HFFc6 (cell line): ENCODE measurements around the gene SREBF1. TPM values are rescaled to one million over a fixed set of nuclear protein-coding genes. Genes with fewer than 3 reads are reported as not detected.

Experiments
- DNase-seq: peaks from one replicate; pipeline ENCODE4 v3.0.0-alpha.2; 2018
- H3K27ac Mint-ChIP-seq: 2 replicates; pipeline ENCODE4 v1.8.0; 2020; ENCODE audit warnings: mild to moderate bottlenecking, mixed read lengths
- H3K27me3 Mint-ChIP-seq: 2 replicates; pipeline ENCODE4 v1.8.0; 2021; ENCODE audit warnings: mild to moderate bottlenecking, moderate library complexity, mixed read lengths; ENCODE audit not compliant: insufficient read depth
- H3K36me3 Mint-ChIP-seq: 2 replicates; pipeline ENCODE4 v1.8.0; 2021; ENCODE audit warnings: low read depth, mixed read lengths
- H3K4me1 Mint-ChIP-seq: 2 replicates; pipeline ENCODE4 v1.8.0; 2020; ENCODE audit warnings: low read depth, mixed read lengths
- H3K4me3 Mint-ChIP-seq: 2 replicates; pipeline ENCODE4 v1.8.0; 2020; ENCODE audit warnings: mild to moderate bottlenecking, moderate library complexity, mixed read lengths
- H3K9me3 Mint-ChIP-seq: 2 replicates; pipeline ENCODE4 v1.8.0; 2020; ENCODE audit warnings: mild to moderate bottlenecking, mixed read lengths
- total RNA-seq, 6 experiments: library from RNA; stranded (reverse); fragmentation: NEBNext Ultra II Directional; extraction: Animal tissue kit (Norgen Biotek cat#: 25700); gene quantifications; 2 replicates in 1 of 6; 3 replicates in 5 of 6; pipeline ENCODE4 v1.2.3, GENCODE V29; 2021
- TF ChIP-seq, protein P1 (sequence below): fragments of 200-600 bp; sonication (generic); IDR thresholded peaks from 2 replicates; pipeline ENCODE4 v1.5.0; 2021; ENCODE audit warnings: antibody characterized with exemption, mild to moderate bottlenecking

Gene SREBF1
- total RNA-seq, 6 experiments from 2014 or later, result 34.9 to 51.7 (median 40.5) TPM

DNA sequence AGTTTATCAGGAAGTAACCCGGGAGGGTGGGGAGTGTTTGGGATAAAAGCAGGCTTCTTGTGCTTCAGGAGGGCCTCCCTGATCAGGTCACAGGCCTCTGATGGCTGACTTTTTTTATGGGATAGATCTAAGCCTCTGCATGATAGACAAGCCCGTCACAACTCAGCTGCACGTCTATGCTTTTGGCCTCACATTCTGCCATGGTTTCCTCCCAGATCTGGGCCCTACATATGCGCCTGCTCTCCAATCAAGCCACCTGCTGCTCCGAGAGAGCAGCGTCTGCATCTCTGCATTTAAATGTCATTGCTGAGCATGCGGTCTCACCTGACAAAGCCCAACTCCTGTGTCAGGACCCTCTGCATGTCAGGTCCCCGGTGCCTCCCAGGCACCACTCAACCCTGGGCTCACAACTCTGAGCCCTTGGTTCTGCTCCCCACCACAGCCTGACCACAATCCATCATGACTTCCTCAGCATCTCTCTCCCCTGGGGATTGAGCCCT, 45.3 kb upstream of the SREBF1 start:
- Mint-ChIP-seq H3K27ac (no peak overlapping the region), H3K36me3 (peaks cover 21% of the 10 kb centered on the region)

DNA sequence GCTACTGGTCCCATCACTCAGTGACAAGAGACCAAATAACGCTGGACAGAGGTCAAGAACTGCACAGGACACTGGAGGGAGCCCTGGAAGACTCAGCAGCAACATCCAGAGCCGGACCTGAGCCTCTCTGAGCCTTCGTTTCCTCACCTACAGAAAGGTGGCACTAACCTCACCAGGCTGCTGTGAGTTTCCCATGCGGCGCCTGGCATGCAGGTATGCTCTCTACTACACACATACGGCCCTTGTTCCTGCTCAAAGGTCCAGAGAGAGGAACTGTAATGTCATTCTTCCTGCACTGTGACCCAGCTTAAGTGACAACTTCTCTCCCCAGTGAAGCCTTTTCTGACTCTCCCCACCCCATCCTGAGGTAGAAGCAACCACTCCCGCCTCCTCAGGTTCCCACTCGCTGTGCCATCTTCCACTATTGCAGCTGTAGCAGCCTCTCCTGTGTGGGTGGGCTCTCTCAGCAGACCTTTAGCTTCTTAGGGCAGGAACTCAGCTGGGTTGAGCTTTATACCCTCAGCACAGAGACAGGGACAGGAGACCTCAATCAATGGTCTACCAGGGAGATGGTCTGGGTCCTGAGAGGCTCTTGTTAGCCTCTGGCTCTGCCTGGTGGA, 43.9 kb upstream of the SREBF1 start:
- Mint-ChIP-seq H3K9me3 (no peaks in the 10 kb centered on the region), H3K4me3 (no peak overlapping the region), H3K36me3 (peaks cover 35% of the 10 kb centered on the region), H3K27ac (no peak overlapping the region), H3K27me3 (peaks cover 5% of the 10 kb centered on the region), H3K4me1 (peaks cover 32% of the 10 kb centered on the region)
- no peak for DNase-seq
- TF ChIP-seq, protein P1, sequence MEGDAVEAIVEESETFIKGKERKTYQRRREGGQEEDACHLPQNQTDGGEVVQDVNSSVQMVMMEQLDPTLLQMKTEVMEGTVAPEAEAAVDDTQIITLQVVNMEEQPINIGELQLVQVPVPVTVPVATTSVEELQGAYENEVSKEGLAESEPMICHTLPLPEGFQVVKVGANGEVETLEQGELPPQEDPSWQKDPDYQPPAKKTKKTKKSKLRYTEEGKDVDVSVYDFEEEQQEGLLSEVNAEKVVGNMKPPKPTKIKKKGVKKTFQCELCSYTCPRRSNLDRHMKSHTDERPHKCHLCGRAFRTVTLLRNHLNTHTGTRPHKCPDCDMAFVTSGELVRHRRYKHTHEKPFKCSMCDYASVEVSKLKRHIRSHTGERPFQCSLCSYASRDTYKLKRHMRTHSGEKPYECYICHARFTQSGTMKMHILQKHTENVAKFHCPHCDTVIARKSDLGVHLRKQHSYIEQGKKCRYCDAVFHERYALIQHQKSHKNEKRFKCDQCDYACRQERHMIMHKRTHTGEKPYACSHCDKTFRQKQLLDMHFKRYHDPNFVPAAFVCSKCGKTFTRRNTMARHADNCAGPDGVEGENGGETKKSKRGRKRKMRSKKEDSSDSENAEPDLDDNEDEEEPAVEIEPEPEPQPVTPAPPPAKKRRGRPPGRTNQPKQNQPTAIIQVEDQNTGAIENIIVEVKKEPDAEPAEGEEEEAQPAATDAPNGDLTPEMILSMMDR, result no peak

More for the DNA sequence above, 45.3 kb upstream of the SREBF1 start:
- Mint-ChIP-seq H3K4me1 (peaks cover 18% of the 10 kb centered on the region), H3K27me3 (peaks cover 5% of the 10 kb centered on the region), H3K9me3 (no peaks in the 10 kb centered on the region), H3K4me3 (no peak overlapping the region)
- DNase-seq, result no peak
- TF ChIP-seq, protein P1, result no peak

DNA sequence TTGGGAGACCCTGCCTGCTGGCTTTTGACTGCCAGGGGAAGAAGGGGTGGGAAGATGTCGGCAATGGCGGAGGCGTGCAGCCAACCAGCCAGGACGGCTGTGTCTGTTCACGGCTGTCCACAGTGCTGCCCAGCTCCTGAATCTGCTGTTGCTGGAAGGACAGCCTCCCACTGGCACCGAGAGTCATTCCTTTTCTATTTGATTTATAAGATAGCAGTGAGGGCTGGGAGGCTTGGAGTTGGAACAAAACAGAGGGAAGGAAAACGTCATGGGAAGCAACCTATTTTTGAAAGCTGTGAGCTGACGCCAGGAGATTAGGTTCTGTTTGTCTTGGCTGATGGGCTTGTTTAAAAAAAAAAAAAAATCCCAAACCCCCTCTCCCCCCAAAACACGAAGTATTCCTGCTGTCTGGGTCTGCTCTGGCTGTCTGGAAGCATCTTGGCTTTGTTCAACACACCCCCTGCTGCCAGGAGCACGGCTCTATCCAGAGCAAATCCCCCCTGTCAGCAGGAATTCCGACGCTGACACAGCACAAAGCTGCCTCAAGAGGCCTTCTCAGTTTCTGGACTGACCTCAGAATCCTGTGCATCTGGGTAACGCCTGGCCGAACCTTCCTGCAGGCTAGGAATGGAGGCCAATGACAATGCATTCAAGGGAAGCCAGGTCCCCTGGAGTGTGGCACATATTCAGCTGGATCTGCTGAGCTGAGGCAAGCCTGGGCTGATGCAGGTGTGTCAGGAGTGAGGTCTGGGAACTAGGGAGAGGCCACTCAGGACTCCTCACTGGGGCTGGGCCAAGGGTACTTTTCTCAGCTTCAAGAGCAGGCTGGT, 41.0 kb upstream of the SREBF1 start:
- DNase-seq, result peak; percentile 83
- Mint-ChIP-seq H3K4me1 (peaks cover 46% of the 10 kb centered on the region), H3K27me3 (peaks cover 7% of the 10 kb centered on the region), H3K9me3 (no peaks in the 10 kb centered on the region), H3K4me3 (peak overlapping the region; percentile 66), H3K36me3 (peaks cover 40% of the 10 kb centered on the region), H3K27ac (peak overlapping the region; percentile 86)
- TF ChIP-seq, protein P1, result no peak

DNA sequence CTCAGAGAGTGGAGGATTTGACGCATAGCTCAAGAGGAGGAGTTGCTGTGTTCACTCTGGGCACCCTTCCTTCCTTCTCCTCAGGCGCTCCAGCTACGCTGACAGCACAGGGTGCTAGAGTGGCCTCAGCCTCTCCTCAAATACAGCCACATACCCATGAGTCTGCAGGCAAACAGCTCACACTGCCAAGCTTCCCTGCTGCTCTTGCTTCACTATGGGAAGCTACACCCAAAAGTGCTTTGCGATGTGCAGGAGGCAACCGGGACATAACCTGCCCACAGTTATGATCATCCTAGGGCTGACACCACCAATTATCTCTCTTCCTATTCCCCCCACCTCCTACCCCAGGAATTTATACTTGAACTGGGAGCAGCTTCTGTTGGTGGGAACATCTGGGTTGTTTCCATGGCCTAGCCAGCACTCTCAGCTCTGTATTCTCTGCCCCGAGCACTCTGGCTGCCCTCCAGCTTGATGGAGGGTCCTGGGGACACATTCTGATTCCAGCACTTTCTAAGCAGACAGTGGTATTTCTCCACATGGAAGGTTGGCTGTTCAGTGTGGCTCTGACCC, 40.3 kb upstream of the SREBF1 start:
- peaks cover 7% of the 10 kb centered on the region for H3K27me3 Mint-ChIP-seq
- peaks cover 50% of the 10 kb centered on the region for H3K4me1 Mint-ChIP-seq
- peak overlapping the region; percentile 66 for H3K4me3 Mint-ChIP-seq
- peak overlapping the region; percentile 86 for H3K27ac Mint-ChIP-seq
- peaks cover 35% of the 10 kb centered on the region for H3K36me3 Mint-ChIP-seq
- DNase-seq, result peak; percentile 24
- no peaks in the 10 kb centered on the region for H3K9me3 Mint-ChIP-seq
- TF ChIP-seq, protein P1, result no peak

DNA sequence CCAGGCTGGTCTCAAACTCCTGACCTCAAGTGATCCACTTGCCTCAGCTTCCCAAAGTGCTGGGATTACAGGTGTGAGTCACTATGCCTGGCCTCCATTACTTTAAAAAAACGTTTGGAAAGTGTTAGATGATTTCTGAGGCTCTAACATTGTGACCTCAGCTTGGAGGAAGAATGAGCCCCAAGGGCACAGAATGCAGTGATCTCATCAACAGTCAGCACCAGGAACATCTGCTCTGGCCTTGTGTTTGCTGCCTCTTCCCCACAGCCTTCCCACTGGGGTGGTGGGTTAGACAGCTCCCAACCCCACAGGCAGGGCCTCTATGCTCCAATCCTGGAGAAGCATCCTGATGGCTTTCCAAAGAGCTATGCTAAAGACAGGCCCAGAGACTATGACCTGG, 37.7 kb upstream of the SREBF1 start:
- peak; percentile 87 for DNase-seq
- peaks cover 7% of the 10 kb centered on the region; the same call in 1 of the 2 replicates for H3K27me3 Mint-ChIP-seq
- peaks cover 50% of the 10 kb centered on the region for H3K4me1 Mint-ChIP-seq
- peak overlapping the region; percentile 57; the same call in 1 of the 2 replicates for H3K4me3 Mint-ChIP-seq
- peak overlapping the region; percentile 61; the same call in 1 of the 2 replicates for H3K27ac Mint-ChIP-seq
- TF ChIP-seq, protein P1, result no peak
- H3K9me3 Mint-ChIP-seq, result no peaks in the 10 kb centered on the region
- H3K36me3 Mint-ChIP-seq, result peaks cover 26% of the 10 kb centered on the region
